ENCODE results near the gene RNF19B.
"Not testable (repeated sequence)": the region's sequence is repeated elsewhere in the genome, so short reads cannot be mapped to it uniquely, and the experiment has no call there.

The RNF19B gene

GRCh38 chr1:32981003-32981901, 16.6 kb upstream of the RNF19B start:
- Histone ChIP-seq H3K4me1 (ENCODE audit: control insufficient read depth, insufficient read depth, low read length, unreplicated experiment) (peaks cover 17% of the 10 kb centered on the region), H3K79me2 (ENCODE audit: control insufficient read depth, insufficient read depth, low read length, unreplicated experiment) (no peaks in the 10 kb centered on the region), H3K4me3 (ENCODE audit: low read depth, low read length) (no peak overlapping the region), H3K27me3 (ENCODE audit: insufficient read depth, low read length) (no peaks in the 10 kb centered on the region), H3K36me3 (ENCODE audit: insufficient read depth, low read length) (no peaks in the 10 kb centered on the region), H3K27ac (ENCODE audit: low read depth, low read length) (peak overlapping the region; percentile 83), H2AFZ (ENCODE audit: low read length, unreplicated experiment) (peak overlapping the region; percentile 37)

GRCh38 chr1:32980080-32980479, 15.5 kb upstream of the RNF19B start:
- no peak overlapping the region for H3K4me3 ChIP-seq (ENCODE audit: low read depth, low read length)
- no peak overlapping the region for H3K27ac ChIP-seq (ENCODE audit: low read depth, low read length)
- peaks cover 17% of the 10 kb centered on the region for H3K4me1 ChIP-seq (ENCODE audit: control insufficient read depth, insufficient read depth, low read length, unreplicated experiment)
- no peak overlapping the region for H2AFZ ChIP-seq (ENCODE audit: low read length, unreplicated experiment)
- H3K27me3 ChIP-seq (ENCODE audit: insufficient read depth, low read length), result no peaks in the 10 kb centered on the region
- no peaks in the 10 kb centered on the region for H3K36me3 ChIP-seq (ENCODE audit: insufficient read depth, low read length)
- no peaks in the 10 kb centered on the region for H3K79me2 ChIP-seq (ENCODE audit: control insufficient read depth, insufficient read depth, low read length, unreplicated experiment)

- no peak overlapping the region for H2AFZ ChIP-seq (ENCODE audit: low read length, unreplicated experiment)
- no peaks in the 10 kb centered on the region for H3K79me2 ChIP-seq (ENCODE audit: control insufficient read depth, insufficient read depth, low read length, unreplicated experiment)
- H3K4me3 ChIP-seq (ENCODE audit: low read depth, low read length), result no peak overlapping the region
- H3K36me3 ChIP-seq (ENCODE audit: insufficient read depth, low read length), result no peaks in the 10 kb centered on the region
- no peaks in the 10 kb centered on the region for H3K27me3 ChIP-seq (ENCODE audit: insufficient read depth, low read length)
- no peak overlapping the region for H3K27ac ChIP-seq (ENCODE audit: low read depth, low read length)
- H3K4me1 ChIP-seq (ENCODE audit: control insufficient read depth, insufficient read depth, low read length, unreplicated experiment), result peaks cover 17% of the 10 kb centered on the region
Observed at GRCh38 chr1:32978854-32979253, 14.2 kb upstream of the RNF19B start.

GRCh38 chr1:32977546-32978087, 13.0 kb upstream of the RNF19B start:
- Histone ChIP-seq H3K36me3 (ENCODE audit: insufficient read depth, low read length) (no peaks in the 10 kb centered on the region), H3K79me2 (ENCODE audit: control insufficient read depth, insufficient read depth, low read length, unreplicated experiment) (no peaks in the 10 kb centered on the region), H2AFZ (ENCODE audit: low read length, unreplicated experiment) (no peak overlapping the region), H3K27ac (ENCODE audit: low read depth, low read length) (no peak overlapping the region), H3K27me3 (ENCODE audit: insufficient read depth, low read length) (no peaks in the 10 kb centered on the region), H3K4me1 (ENCODE audit: control insufficient read depth, insufficient read depth, low read length, unreplicated experiment) (peaks cover 17% of the 10 kb centered on the region), H3K4me3 (ENCODE audit: low read depth, low read length) (no peak overlapping the region)

- H3K27ac ChIP-seq (ENCODE audit: low read depth, low read length); H3K79me2 ChIP-seq (ENCODE audit: control insufficient read depth, insufficient read depth, low read length, unreplicated experiment); H3K27me3 ChIP-seq (ENCODE audit: insufficient read depth, low read length); H3K4me1 ChIP-seq (ENCODE audit: control insufficient read depth, insufficient read depth, low read length, unreplicated experiment); H3K4me3 ChIP-seq (ENCODE audit: low read depth, low read length); H2AFZ ChIP-seq (ENCODE audit: low read length, unreplicated experiment); H3K36me3 ChIP-seq (ENCODE audit: insufficient read depth, low read length): not testable (repeated sequence)
Observed at GRCh38 chr1:32975055-32975454, 10.4 kb upstream of the RNF19B start.

GRCh38 chr1:32973458-32973857, 8.8 kb upstream of the RNF19B start:
- not testable (repeated sequence) for H3K27me3 ChIP-seq (ENCODE audit: insufficient read depth, low read length); H3K36me3 ChIP-seq (ENCODE audit: insufficient read depth, low read length); H3K4me1 ChIP-seq (ENCODE audit: control insufficient read depth, insufficient read depth, low read length, unreplicated experiment); H3K79me2 ChIP-seq (ENCODE audit: control insufficient read depth, insufficient read depth, low read length, unreplicated experiment); H2AFZ ChIP-seq (ENCODE audit: low read length, unreplicated experiment); H3K27ac ChIP-seq (ENCODE audit: low read depth, low read length)
- peak overlapping the region; percentile 89 for H3K4me3 ChIP-seq (ENCODE audit: low read depth, low read length)

GRCh38 chr1:32972814-32973428, 8.3 kb upstream of the RNF19B start:
- no peak overlapping the region for H3K27ac ChIP-seq (ENCODE audit: low read depth, low read length)
- H3K36me3 ChIP-seq (ENCODE audit: insufficient read depth, low read length), result no peaks in the 10 kb centered on the region
- H3K27me3 ChIP-seq (ENCODE audit: insufficient read depth, low read length), result no peaks in the 10 kb centered on the region
- H2AFZ ChIP-seq (ENCODE audit: low read length, unreplicated experiment), result peak overlapping the region; percentile 90
- H3K79me2 ChIP-seq (ENCODE audit: control insufficient read depth, insufficient read depth, low read length, unreplicated experiment), result no peaks in the 10 kb centered on the region
- peaks cover 8% of the 10 kb centered on the region for H3K4me1 ChIP-seq (ENCODE audit: control insufficient read depth, insufficient read depth, low read length, unreplicated experiment)
- H3K4me3 ChIP-seq (ENCODE audit: low read depth, low read length), result peak overlapping the region; percentile 89

- no peaks in the 10 kb centered on the region for H3K79me2 ChIP-seq (ENCODE audit: control insufficient read depth, insufficient read depth, low read length, unreplicated experiment)
- no peak overlapping the region for H2AFZ ChIP-seq (ENCODE audit: low read length, unreplicated experiment)
- no peaks in the 10 kb centered on the region for H3K27me3 ChIP-seq (ENCODE audit: insufficient read depth, low read length)
- H3K4me1 ChIP-seq (ENCODE audit: control insufficient read depth, insufficient read depth, low read length, unreplicated experiment), result peaks cover 10% of the 10 kb centered on the region
- H3K27ac ChIP-seq (ENCODE audit: low read depth, low read length), result no peak overlapping the region
- no peaks in the 10 kb centered on the region for H3K36me3 ChIP-seq (ENCODE audit: insufficient read depth, low read length)
- no peak overlapping the region for H3K4me3 ChIP-seq (ENCODE audit: low read depth, low read length)
Observed at GRCh38 chr1:32971576-32971975, 7.0 kb upstream of the RNF19B start.

- Histone ChIP-seq H3K27me3 (ENCODE audit: insufficient read depth, low read length) (no peaks in the 10 kb centered on the region), H3K79me2 (ENCODE audit: control insufficient read depth, insufficient read depth, low read length, unreplicated experiment) (no peaks in the 10 kb centered on the region), H3K4me3 (ENCODE audit: low read depth, low read length) (no peak overlapping the region), H3K4me1 (ENCODE audit: control insufficient read depth, insufficient read depth, low read length, unreplicated experiment) (peaks cover 10% of the 10 kb centered on the region), H2AFZ (ENCODE audit: low read length, unreplicated experiment) (no peak overlapping the region), H3K27ac (ENCODE audit: low read depth, low read length) (no peak overlapping the region), H3K36me3 (ENCODE audit: insufficient read depth, low read length) (no peaks in the 10 kb centered on the region)
Observed at GRCh38 chr1:32971156-32971555, 6.5 kb upstream of the RNF19B start.

GRCh38 chr1:32969566-32969965, 5.0 kb upstream of the RNF19B start:
- H3K27ac ChIP-seq (ENCODE audit: low read depth, low read length), result no peak overlapping the region
- no peaks in the 10 kb centered on the region for H3K79me2 ChIP-seq (ENCODE audit: control insufficient read depth, insufficient read depth, low read length, unreplicated experiment)
- no peaks in the 10 kb centered on the region for H3K27me3 ChIP-seq (ENCODE audit: insufficient read depth, low read length)
- no peaks in the 10 kb centered on the region for H3K36me3 ChIP-seq (ENCODE audit: insufficient read depth, low read length)
- peaks cover 14% of the 10 kb centered on the region for H3K4me1 ChIP-seq (ENCODE audit: control insufficient read depth, insufficient read depth, low read length, unreplicated experiment)
- no peak overlapping the region for H3K4me3 ChIP-seq (ENCODE audit: low read depth, low read length)
- no peak overlapping the region for H2AFZ ChIP-seq (ENCODE audit: low read length, unreplicated experiment)

Measured in ACC112 (cell line).